HG03039 (cell line): Measurements from ENCODE around the gene SGMS1.
A peak's percentile ranks its signal among the peaks of the same experiment; 100 is the strongest.
"Not testable (repeated sequence)": the region's sequence is repeated elsewhere in the genome, so short reads cannot be mapped to it uniquely, and the experiment has no call there.

ENCODE experiments used
- ATAC-seq: cut with Tn5 transposase; IDR thresholded peaks from one replicate; pipeline ENCODE4 v1.9.1; 2021; ENCODE audit warnings: mild to moderate bottlenecking, moderate library complexity; ENCODE audit not compliant: unreplicated experiment

The SGMS1 gene

DNA sequence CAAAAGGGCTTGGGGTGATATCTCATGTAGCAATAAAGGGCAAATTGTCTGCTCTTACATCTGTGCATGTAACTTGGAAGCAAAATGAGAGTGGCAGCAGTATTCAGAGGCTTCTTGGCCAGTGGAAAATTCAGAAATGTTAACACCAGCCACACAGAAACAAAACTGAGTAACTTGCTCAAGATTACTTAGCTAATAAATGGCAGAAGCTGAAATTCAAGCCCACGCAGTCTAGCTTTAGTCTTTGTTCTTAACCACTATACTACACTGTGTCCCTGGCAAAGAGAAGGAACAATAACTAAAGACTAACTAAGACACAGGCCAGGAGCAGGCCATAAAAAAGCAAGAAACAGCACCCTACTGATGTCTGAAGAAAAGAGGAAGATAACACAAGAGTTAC is 186.5 kb downstream of the SGMS1 start:
- ATAC-seq = no peak

GRCh38 chr10:50436805-50437204 is 187.0 kb downstream of the SGMS1 start:
- no peak for ATAC-seq

DNA sequence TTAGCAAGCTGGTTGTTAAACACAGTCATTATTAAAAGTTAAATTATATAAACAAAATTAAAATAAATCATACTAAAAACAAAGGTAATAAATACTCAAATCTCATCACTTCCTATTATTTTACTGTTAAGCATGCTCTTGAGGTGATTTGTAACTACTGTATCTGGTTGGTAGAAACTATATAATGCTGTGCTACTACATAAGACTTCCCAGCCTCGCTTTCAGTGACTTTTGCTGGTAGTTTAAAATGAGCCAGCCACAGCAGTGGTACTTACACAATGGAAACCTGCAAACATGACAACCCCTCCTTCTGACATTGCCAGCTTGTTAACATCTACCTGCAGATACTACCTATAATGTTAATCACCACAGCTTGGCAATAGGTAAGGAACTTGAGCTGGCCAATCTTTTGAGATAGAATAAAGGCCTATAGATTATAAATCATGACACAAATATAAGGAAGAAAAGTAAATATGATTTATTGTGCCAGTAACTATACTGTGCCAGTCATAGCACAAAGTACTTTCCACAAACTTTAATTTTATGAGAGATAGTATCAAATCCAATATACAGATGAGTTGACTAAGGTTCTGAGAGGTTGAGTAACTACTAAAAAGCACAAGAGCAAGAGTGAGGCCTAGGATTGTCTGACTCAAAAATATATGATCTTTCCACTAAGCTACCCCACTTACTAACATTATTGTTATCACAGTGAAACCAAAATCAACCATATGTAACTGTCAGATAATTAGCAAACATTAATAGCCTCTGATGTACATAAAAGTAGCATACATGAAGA is 191.3 kb downstream of the SGMS1 start:
- peak; percentile 28 for ATAC-seq

DNA sequence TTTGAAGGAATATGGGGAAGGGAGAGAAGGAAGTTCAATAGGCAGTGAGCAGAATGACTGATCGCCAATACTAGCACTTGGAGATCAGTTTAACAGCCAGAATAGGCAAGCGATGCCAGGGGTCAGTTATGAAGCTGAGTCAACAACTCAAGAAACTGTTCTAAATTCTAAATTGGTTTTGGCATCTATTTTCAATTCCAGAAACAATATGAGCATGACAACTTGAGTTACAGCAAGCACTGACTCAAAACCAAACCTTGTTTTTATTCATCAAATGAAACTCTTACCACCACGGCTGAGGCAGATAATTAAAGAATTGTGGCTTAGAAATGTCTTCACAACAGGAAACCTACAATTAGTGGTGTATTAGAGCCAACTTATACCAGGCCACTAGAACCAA is 192.0 kb downstream of the SGMS1 start:
- peak; percentile 66 for ATAC-seq

DNA sequence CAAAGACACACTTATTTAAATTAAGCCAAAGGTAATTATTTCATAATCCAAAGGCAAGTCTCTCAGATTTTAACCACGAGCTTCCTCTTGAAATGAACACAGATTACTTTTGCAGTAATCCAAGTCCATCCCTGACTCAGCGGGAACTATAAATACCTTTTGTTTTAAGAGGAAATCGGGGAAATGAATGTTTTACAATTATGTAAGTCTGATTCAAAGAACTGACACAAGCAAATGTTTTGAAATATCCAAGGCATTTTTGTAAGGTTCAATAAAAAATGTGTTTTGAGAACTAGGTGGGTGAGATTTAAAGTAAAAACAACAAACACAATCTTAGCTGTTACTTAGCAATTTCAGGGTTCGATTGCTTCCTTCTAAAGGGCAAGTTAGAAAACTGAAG is 192.6 kb downstream of the SGMS1 start:
- ATAC-seq = no peak

DNA sequence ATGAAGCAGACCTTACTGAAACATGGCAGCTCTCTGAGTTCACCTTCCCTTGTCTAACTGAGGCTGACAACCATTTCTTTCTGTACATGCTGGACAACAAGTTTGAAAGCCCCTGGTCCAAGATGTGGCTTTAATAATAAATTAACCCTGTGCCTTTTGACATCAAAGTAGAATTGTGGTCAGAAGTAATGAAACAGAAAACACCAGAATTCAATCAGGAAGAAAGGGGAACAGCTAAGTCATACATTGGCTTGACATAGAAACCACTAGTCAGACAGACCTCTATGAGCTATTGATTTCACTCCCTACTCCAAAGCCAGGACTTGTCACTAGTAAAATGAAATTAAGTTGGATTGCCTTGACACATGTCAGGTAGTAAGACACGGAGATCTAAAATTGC is 197.3 kb downstream of the SGMS1 start:
- peak; percentile 74 for ATAC-seq

DNA sequence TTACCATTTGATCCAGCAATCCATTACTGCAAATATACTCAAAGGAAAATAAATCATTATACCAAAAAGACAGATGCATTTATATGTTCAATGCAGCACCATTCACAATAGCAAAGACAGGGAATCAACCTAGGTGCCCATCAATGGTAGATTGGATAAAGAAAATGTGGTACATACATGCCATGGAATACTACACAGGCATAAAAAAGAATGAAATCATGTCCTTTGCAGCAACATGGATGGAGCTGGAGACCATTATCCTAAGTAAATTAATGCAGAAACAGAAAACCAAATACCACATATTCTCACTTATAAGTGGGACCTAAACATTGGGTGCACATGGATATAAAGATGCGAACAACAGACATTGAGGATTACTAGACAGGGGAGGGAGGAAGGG is 198.5 kb downstream of the SGMS1 start:
- ATAC-seq = not testable (repeated sequence)

DNA sequence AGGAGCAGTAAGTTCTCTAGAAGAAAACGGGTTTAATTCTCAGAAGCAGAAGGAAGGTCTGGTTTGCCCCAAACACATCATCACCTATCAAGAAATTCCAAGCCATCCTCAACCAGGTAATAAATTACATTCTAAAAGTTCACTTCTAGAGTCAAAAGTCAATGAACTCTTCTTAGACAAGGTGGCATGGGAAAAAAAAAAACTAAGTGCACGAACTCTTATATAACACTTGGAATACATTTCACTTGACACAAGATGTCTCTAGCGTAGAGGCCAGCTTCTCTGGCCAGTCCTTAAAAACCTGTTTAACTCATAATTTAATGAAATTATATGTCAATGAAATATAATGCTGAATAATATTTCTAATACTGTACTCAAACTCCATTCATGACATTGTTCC is 200.3 kb downstream of the SGMS1 start:
- no peak for ATAC-seq

DNA sequence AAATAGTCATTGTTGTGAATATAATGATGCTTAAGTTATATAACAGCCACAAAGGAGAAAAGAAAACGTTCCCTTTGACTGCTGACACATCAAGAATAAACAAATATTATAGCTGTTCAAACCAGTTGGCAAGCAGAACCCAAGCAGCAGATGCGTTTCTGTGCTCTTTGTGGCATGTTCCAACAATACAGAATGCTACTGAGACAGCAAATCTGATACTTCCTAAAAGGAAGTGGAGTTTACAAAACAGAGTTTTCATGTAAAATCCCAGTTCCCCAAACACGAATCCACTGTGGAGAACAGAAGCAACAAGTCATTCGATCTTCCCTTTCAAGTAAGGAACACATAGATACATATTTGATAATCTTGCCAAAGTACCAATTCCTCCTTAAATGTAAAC is 201.5 kb downstream of the SGMS1 start:
- ATAC-seq = no peak

- peak; percentile 31 for ATAC-seq
Measured at GRCh38 chr10:50421026-50421719, 202.6 kb downstream of the SGMS1 start.

DNA sequence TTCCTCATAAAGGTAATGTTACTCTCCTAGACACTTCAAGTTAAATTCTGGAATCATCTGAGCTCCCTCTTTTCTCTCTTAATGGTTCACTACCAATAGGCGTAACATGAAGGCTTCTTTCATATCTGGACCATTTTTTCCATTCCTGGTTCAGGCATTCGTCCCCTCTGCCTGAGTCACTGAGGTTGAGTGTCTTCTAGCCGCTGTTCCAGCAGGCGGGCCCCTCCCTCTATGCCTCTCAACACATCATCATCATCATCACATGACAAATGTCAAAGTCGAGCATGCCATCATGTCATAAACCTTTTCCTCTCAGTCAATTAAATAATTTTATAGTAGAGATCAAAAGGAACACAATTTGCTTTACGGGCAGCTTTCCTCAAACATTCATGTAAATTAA is 203.6 kb downstream of the SGMS1 start:
- ATAC-seq = no peak

DNA sequence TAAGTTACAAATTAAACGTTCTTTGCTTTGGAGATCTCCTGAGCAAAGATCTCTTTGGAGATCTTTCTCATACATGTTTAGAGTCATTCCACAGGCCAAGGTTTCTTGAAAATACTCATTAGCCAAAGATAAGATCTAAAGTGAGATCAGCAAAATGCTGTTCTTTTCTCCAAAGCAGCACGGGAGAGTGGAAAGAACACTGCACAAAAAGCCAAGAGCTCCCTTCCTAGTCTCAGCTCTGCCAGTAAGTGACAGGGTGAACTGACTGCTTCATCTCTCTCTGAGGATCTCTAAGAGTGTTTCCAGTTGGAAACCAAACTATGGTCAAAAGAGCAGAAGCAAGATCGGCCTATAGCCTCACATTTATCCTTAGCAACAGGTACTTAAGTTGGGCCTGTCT is 204.0 kb downstream of the SGMS1 start:
- no peak for ATAC-seq

GRCh38 chr10:50419091-50419490 is 204.7 kb downstream of the SGMS1 start:
- no peak for ATAC-seq

DNA sequence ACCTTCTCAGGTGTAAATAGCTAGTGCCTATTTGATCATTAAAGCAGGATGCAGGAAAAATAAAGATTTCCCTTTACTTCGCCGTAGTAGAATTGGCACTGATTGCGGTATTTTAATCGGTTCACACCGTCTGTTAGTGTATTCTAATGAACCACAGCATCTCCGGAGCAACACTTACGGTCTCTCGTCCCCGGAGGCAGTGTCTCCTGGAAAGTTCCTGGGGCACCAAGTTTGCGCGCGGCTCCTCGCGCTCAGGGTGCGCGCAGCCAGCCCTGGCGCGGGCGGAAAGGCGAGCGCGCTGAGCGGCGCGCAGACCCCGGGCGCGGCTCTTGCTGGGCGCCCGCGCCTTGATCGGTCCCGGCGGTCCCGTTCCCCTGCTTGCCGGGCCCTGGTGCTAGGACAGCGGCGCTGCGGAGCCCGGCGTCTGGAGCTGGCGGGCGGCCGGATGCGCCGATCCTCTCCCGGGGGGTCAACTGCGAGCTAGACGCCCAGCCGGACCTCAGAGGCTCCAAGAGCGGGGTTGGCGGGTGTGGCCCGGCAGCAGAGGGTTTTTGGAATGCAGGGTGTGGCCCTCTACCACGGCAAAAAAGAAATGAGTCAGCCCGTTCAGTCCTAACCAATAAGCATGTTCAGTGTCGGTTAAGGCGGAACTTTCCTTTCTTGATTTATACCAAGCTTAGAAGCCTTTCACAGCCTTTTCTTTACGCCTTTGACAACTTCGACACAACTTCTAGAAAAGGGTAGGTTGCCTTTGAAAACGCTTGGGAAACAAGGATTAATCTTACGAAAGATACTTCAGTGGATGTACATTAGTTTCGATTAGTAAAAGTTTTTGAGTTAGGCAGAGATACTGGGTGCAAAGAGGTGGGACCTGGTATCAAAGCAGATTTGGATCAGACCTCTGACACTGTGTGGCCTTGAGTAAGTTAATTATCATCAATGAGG is 205.6 kb downstream of the SGMS1 start:
- ATAC-seq = peak; percentile 83

DNA sequence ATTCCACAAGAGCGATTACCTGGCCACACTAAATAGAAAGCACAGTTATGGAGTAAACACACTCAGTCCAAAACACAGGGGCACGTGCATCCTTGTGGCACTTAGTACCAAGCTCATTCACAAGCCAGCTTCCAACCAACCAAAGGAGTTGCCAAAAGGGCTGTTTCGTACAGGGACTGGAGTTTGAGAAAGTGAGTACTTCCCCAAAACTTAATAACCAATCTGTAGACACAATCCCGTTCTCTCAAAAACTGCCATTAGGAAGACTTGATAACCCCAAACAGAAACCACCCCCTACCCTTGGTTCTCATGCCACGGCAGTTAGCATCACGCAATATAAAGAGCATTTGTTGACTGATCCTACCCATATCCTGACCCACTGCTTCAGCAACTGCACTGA is 206.3 kb downstream of the SGMS1 start:
- ATAC-seq = peak; percentile 7

GRCh38 chr10:50416881-50417280 is 206.9 kb downstream of the SGMS1 start:
- ATAC-seq = no peak

DNA sequence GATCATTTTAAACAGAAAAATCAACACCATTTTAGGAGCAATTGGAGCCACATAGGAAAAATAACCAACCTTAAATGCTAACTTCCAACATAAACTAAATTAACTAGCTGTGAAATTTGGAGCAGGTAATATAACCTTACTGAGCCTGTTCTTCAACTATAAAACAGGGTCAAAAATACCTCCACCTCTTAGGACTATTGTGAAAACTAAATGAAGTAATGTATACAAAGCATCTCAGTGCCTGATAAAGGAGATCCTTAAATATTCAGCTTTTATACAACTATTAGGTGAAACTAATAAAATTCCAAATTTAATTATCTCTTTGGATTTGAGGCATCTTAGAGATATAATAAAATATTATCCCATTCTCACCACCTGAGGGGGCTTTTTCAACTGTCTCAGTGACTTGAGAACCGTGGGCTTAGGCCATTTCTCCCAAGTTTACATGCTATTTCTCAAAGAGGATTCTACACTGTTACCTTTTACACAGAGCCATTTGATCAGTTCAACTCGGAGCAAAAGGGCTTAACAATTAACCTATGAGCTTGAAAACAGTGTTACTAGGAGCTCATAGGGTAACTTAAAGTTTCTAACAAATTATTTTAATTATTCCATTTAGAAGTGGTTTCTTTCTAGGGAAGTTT is 207.5 kb downstream of the SGMS1 start:
- no peak for ATAC-seq

DNA sequence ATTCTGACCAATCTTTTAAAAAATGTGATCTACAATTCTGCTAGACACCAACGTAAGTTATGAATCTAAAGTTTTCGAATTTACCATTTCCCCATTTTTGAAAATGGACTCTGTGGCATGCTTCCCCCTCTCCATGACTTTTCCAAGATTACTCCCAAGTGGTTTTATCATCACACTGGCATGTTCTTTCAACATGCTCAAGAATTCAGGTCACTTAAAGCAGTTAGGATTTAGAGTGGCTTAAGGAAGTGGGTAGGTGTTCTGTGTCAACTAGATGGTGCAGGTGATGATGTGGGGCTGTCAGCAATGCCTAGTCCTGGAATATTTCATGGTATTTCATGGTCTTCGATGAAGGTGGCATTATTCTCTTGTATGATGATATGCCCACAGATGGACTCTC is 208.5 kb downstream of the SGMS1 start:
- no peak for ATAC-seq

GRCh38 chr10:50410066-50410811 is 213.5 kb downstream of the SGMS1 start:
- ATAC-seq = no peak
